Kidney (tissue), 14 donors: ENCODE data around the gene KCNIP3. TPM values are rescaled to one million over a fixed set of nuclear protein-coding genes. Genes with fewer than 3 reads are reported as not detected.
A peak's percentile ranks its signal among the peaks of the same experiment; 100 is the strongest.

ENCODE experiments used
- DNase-seq, 5 donors: peaks; one replicate each; pipeline ENCODE4 v3.0.0-alpha.2; 2013 to 2020
- FAIRE-seq: peaks from 2 replicates; lab custom pipeline; 2012; peaks lifted over from hg19 to GRCh38; lab: Jason Lieb, UNC
- H3K27ac ChIP-seq, 2 donors: one replicate each; pipeline ENCODE4 v1.7.0; 2013; ENCODE audit warnings: low read depth in 2 of 2, low read length in 2 of 2, inconsistent platforms in 1 of 2
- H3K27me3 ChIP-seq: one replicate; pipeline ENCODE4 v1.7.1; 2013; ENCODE audit warnings: low read length, inconsistent platforms; ENCODE audit not compliant: control insufficient read depth, insufficient read depth
- H3K36me3 ChIP-seq, 3 donors: one replicate each; pipeline versions ENCODE4 v1.7.0 to v1.7.1; 2013; ENCODE audit warnings: low read length in 3 of 3, control low read depth in 1 of 3, inconsistent platforms in 1 of 3; ENCODE audit not compliant: insufficient read depth in 3 of 3, control insufficient read depth in 2 of 3
- H3K4me1 ChIP-seq, 3 donors: one replicate each; pipeline versions ENCODE4 v1.7.0 to v1.7.1; 2013; ENCODE audit warnings: low read length in 3 of 3, inconsistent platforms in 1 of 3, low read depth in 1 of 3; ENCODE audit not compliant: control insufficient read depth in 2 of 3, insufficient read depth in 2 of 3
- H3K4me3 ChIP-seq, 3 donors: one replicate each; pipeline versions ENCODE4 v1.7.0 to v1.8.1; 2013; ENCODE audit warnings: low read length in 3 of 3, control low read depth in 1 of 3, inconsistent platforms in 1 of 3
- H3K9ac ChIP-seq, 3 donors: one replicate each; pipeline versions ENCODE4 v1.7.0 to v1.7.1; 2013; ENCODE audit warnings: low read length in 3 of 3, control low read depth in 1 of 3, inconsistent platforms in 1 of 3
- H3K9me3 ChIP-seq, 3 donors: one replicate each; pipeline versions ENCODE4 v1.7.0 to v1.7.1; 2013; ENCODE audit warnings: low read length in 3 of 3, control low read depth in 1 of 3, inconsistent platforms in 1 of 3; ENCODE audit not compliant: control insufficient read depth in 2 of 3, insufficient read depth in 1 of 3
- intact Hi-C: fragments of 100-400 bp; cut with DNase I; formaldehyde crosslinking; loops from one replicate; pipeline ENCODE4 v1.11.1; 2022
- polyA plus RNA-seq: library from polyadenylated mRNA; stranded (reverse); fragments of 350-450 nt; fragmentation: Illumina TruSeq; extraction: RNeasy Lipid Tissue Mini Kit (QIAGEN cat#74804); gene quantifications from one replicate; pipeline ENCODE4 v1.2.3, GENCODE V29; 2014; ENCODE audit warnings: low read depth, low replicate concordance; ENCODE audit not compliant: insufficient read depth
- total RNA-seq: library from RNA; stranded (reverse); fragmentation: NEBNext Ultra II Directional; extraction: Animal tissue kit (Norgen Biotek cat#: 25700); gene quantifications from one replicate; pipeline ENCODE4 v1.2.1, GENCODE V29; 2021
- TF ChIP-seq, protein P1 (sequence below): IDR thresholded peaks from 3 replicates; pipeline ENCODE4 v1.5.1; 2012; ENCODE audit warnings: mild to moderate bottlenecking, moderate library complexity, borderline replicate concordance; ENCODE audit not compliant: insufficient read depth; ENCODE audit errors: extremely low read depth
- donor health status: control.
- donor health status: control.
- donor health status: control.
- donor health status: control.
- donor health status: control.
- donor health status: DM: yes; HTN: yes; CAD: no.
- donor health status: Normal renal cell carcinoma (clear cell type).

Gene KCNIP3
- total and polyA plus RNA-seq, 2 donors from 2014 or later = 14.8 to 27.6 TPM

GRCh38 chr2:95297639-95298395, 670 bp downstream of the KCNIP3 start:
- H3K36me3 ChIP-seq = no peaks in the 10 kb centered on the region
- peak in 1 of 5 donors; percentile 58 for DNase-seq
- TF ChIP-seq, protein P1, sequence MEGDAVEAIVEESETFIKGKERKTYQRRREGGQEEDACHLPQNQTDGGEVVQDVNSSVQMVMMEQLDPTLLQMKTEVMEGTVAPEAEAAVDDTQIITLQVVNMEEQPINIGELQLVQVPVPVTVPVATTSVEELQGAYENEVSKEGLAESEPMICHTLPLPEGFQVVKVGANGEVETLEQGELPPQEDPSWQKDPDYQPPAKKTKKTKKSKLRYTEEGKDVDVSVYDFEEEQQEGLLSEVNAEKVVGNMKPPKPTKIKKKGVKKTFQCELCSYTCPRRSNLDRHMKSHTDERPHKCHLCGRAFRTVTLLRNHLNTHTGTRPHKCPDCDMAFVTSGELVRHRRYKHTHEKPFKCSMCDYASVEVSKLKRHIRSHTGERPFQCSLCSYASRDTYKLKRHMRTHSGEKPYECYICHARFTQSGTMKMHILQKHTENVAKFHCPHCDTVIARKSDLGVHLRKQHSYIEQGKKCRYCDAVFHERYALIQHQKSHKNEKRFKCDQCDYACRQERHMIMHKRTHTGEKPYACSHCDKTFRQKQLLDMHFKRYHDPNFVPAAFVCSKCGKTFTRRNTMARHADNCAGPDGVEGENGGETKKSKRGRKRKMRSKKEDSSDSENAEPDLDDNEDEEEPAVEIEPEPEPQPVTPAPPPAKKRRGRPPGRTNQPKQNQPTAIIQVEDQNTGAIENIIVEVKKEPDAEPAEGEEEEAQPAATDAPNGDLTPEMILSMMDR = no peak
- peak overlapping the region; percentile 32 to 74 for H3K27ac ChIP-seq
- H3K4me3 ChIP-seq = peak overlapping the region in 1 of 3 donors; percentile 35
- peaks cover 0 to 20% (median 17%) of the 10 kb centered on the region in 3 donors for H3K4me1 ChIP-seq
- no peak for FAIRE-seq
- intact Hi-C loops = no loop called here
- no peaks in the 10 kb centered on the region for H3K27me3 ChIP-seq
- H3K9ac ChIP-seq = peak overlapping the region in 1 of 3 donors; percentile 56
- H3K9me3 ChIP-seq = no peaks in the 10 kb centered on the region

DNA sequence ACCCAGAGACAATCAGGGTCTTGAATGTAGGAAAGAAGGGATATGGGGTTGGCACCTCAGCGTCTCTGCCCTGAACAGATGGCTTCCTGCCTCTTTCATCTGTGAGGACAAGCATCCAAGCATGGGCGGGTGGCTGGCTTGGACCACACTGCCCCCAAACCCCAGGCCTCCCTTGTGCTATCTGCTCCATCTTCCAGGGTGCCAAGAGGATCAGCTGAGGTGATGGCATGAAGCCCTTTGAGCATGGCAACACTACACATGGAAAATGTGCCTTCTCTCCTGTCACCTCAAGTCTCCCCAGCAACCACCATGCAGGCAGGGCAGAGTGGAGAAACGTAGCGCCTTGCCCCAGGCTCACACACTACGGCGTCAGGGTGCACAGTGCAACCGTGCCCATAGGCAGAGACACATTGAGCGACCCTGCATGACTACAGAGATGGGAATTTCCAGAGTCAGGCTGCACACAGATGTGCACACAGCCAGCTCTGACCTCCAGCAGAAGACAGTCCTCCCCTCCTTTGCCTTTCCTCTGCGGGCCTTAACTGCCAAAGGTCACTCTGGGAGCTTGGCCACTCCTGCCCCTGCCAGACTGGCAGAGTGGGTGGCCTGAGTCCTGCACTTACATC, 1.5 kb downstream of the KCNIP3 start:
- peak overlapping the region in 1 of 3 donors; percentile 35 for H3K4me3 ChIP-seq
- H3K27ac ChIP-seq = no peak overlapping the region
- no peaks in the 10 kb centered on the region for H3K9me3 ChIP-seq
- no peak overlapping the region for H3K9ac ChIP-seq
- H3K4me1 ChIP-seq = peaks cover 0 to 26% (median 17%) of the 10 kb centered on the region in 3 donors
- no peaks in the 10 kb centered on the region for H3K36me3 ChIP-seq
- DNase-seq (no peak), FAIRE-seq (no peak)
- intact Hi-C loops = no loop called here
- TF ChIP-seq, protein P1 = no peak
- no peaks in the 10 kb centered on the region for H3K27me3 ChIP-seq

- FAIRE-seq (no peak), DNase-seq (no peak)
- no peaks in the 10 kb centered on the region for H3K27me3 ChIP-seq
- intact Hi-C loops = no loop called here
- H3K4me3 ChIP-seq = no peak overlapping the region
- H3K36me3 ChIP-seq = no peaks in the 10 kb centered on the region
- H3K27ac ChIP-seq = peak overlapping the region; percentile 63 to 76
- TF ChIP-seq, protein P1 = no peak
- no peaks in the 10 kb centered on the region for H3K9me3 ChIP-seq
- peaks cover 0 to 31% (median 24%) of the 10 kb centered on the region in 3 donors for H3K4me1 ChIP-seq
- peak overlapping the region in 1 of 3 donors; percentile 7 for H3K9ac ChIP-seq
Observed at GRCh38 chr2:95299961-95300360, 2.8 kb downstream of the KCNIP3 start.
